Nephron (organoid): ENCODE data around the gene SELENON.

Source experiments
- H3K27ac Mint-ChIP-seq, 3 experiments: 2 replicates each; pipeline ENCODE4 v1.8.0; 2020; ENCODE audit warnings: mixed read lengths in 3 of 3, mild to moderate bottlenecking in 2 of 3, moderate library complexity in 1 of 3
- H3K27me3 Mint-ChIP-seq: 2 replicates; pipeline ENCODE4 v1.8.0; 2021; ENCODE audit warnings: low read depth, mild to moderate bottlenecking, moderate library complexity, mixed read lengths
- H3K36me3 Mint-ChIP-seq: 2 replicates; pipeline ENCODE4 v1.8.0; 2020; ENCODE audit warnings: low read depth, mixed read lengths
- H3K4me1 Mint-ChIP-seq: 2 replicates; pipeline ENCODE4 v1.8.0; 2020; ENCODE audit warnings: mixed read lengths
- H3K4me3 Mint-ChIP-seq, 3 experiments: 2 replicates each; pipeline ENCODE4 v1.8.0; 2020; ENCODE audit warnings: mild to moderate bottlenecking in 3 of 3, mixed read lengths in 3 of 3, moderate library complexity in 2 of 3
- H3K9me3 Mint-ChIP-seq: 2 replicates; pipeline ENCODE4 v1.8.0; 2020; ENCODE audit warnings: mixed read lengths
- CTCF ChIP-seq, 3 experiments: fragments of 200-600 bp; sonication (generic); IDR thresholded peaks; one replicate each; pipeline ENCODE4 v1.5.0; 2021; ENCODE audit warnings: antibody characterized with exemption in 3 of 3; ENCODE audit not compliant: unreplicated experiment in 3 of 3

Gene SELENON

GRCh38 chr1:25793585-25794170 is 6.3 kb upstream of the SELENON start:
- H3K4me3 Mint-ChIP-seq = no peak overlapping the region
- H3K9me3 Mint-ChIP-seq = no peaks in the 10 kb centered on the region
- no peak for TF ChIP-seq CTCF (IDR thresholded peaks at IDR 0.05; ENCODE audit: unreplicated experiment in 3 of 3)
- H3K36me3 Mint-ChIP-seq = peaks cover 4% of the 10 kb centered on the region
- H3K27me3 Mint-ChIP-seq = peaks cover 38% of the 10 kb centered on the region
- H3K4me1 Mint-ChIP-seq = peaks cover 29% of the 10 kb centered on the region
- H3K27ac Mint-ChIP-seq = no peak overlapping the region

- peak overlapping the region in 1 of 3 experiments; percentile 12 for H3K27ac Mint-ChIP-seq
- no peak overlapping the region for H3K4me3 Mint-ChIP-seq
- H3K27me3 Mint-ChIP-seq = peaks cover 38% of the 10 kb centered on the region
- no peaks in the 10 kb centered on the region for H3K9me3 Mint-ChIP-seq
- peaks cover 30% of the 10 kb centered on the region for H3K4me1 Mint-ChIP-seq
- peaks cover 4% of the 10 kb centered on the region for H3K36me3 Mint-ChIP-seq
- TF ChIP-seq CTCF (IDR thresholded peaks at IDR 0.05; ENCODE audit: unreplicated experiment in 3 of 3) = no peak
These were observed 5.7 kb upstream of the SELENON start for GRCh38 chr1:25794325-25794724.

GRCh38 chr1:25795211-25795610 is 4.8 kb upstream of the SELENON start:
- Mint-ChIP-seq H3K27me3 (peaks cover 30% of the 10 kb centered on the region), H3K27ac (peak overlapping the region in 1 of 3 experiments; percentile 3), H3K4me3 (no peak overlapping the region), H3K36me3 (peaks cover 2% of the 10 kb centered on the region), H3K4me1 (peaks cover 30% of the 10 kb centered on the region), H3K9me3 (no peaks in the 10 kb centered on the region)
- no peak for TF ChIP-seq CTCF (IDR thresholded peaks at IDR 0.05; ENCODE audit: unreplicated experiment in 3 of 3)

- Mint-ChIP-seq H3K36me3 (peaks cover 3% of the 10 kb centered on the region), H3K27me3 (peaks cover 30% of the 10 kb centered on the region), H3K4me3 (no peak overlapping the region), H3K4me1 (peaks cover 38% of the 10 kb centered on the region), H3K27ac (no peak overlapping the region), H3K9me3 (no peaks in the 10 kb centered on the region)
- no peak for TF ChIP-seq CTCF (IDR thresholded peaks at IDR 0.05; ENCODE audit: unreplicated experiment in 3 of 3)
These were observed 3.8 kb upstream of the SELENON start for GRCh38 chr1:25795946-25796810.

GRCh38 chr1:25796811-25797458 is 3.1 kb upstream of the SELENON start:
- peaks cover 36% of the 10 kb centered on the region for H3K4me1 Mint-ChIP-seq
- no peaks in the 10 kb centered on the region for H3K9me3 Mint-ChIP-seq
- H3K27me3 Mint-ChIP-seq = peaks cover 30% of the 10 kb centered on the region
- H3K36me3 Mint-ChIP-seq = peaks cover 3% of the 10 kb centered on the region
- peak; percentile 73 to 76 (median 75) for TF ChIP-seq CTCF (IDR thresholded peaks at IDR 0.05; ENCODE audit: unreplicated experiment in 3 of 3)
- peak overlapping the region; percentile 52 to 74 (median 66) for H3K4me3 Mint-ChIP-seq
- peak overlapping the region in 2 of 3 experiments; percentile 12 to 50 for H3K27ac Mint-ChIP-seq
